Measurements from ENCODE around the gene ALKBH3. TPM values are rescaled to one million over a fixed set of nuclear protein-coding genes. Genes with fewer than 3 reads are reported as not detected.

Gene ALKBH3
- total and polyA plus RNA-seq, 3 donors from 2014 or later, result 39.9 to 45.8 (median 45.4) TPM

- Histone ChIP-seq H3K9me3 (no peaks in the 10 kb centered on the region), H3K36me3 (ENCODE audit: low read depth, missing control alignments) (no peaks in the 10 kb centered on the region), H3K4me1 (peaks cover 54% of the 10 kb centered on the region), H3K27me3 (no peaks in the 10 kb centered on the region), H3K27ac (peak overlapping the region; percentile 81 to 94), H3K4me3 (no peak overlapping the region)
- DNase-seq, result no peak
- TF ChIP-seq CTCF (IDR thresholded peaks at IDR 0.05), result no peak
- TF ChIP-seq POLR2A (IDR thresholded peaks at IDR 0.05), result no peak
- 69 to 75% methylated on average over 3 of the region's 3 CpGs for WGBS, 2 donors
- intact Hi-C loops (cut with DNase I; ENCODE audit: low total_unique reads), result no loop called here
These were observed 41.6 kb downstream of the ALKBH3 start for GRCh38 chr11:43922295-43922648.

GRCh38 chr11:43922744-43923405 is 42.2 kb downstream of the ALKBH3 start:
- TF ChIP-seq CTCF (IDR thresholded peaks at IDR 0.05) (no peak), POLR2A (IDR thresholded peaks at IDR 0.05) (no peak)
- H3K27me3 ChIP-seq, result no peaks in the 10 kb centered on the region
- DNase-seq, result no peak
- peak overlapping the region; percentile 81 to 94 for H3K27ac ChIP-seq
- no peak overlapping the region for H3K4me3 ChIP-seq
- H3K4me1 ChIP-seq, result peaks cover 60% of the 10 kb centered on the region
- no peaks in the 10 kb centered on the region for H3K36me3 ChIP-seq (ENCODE audit: low read depth, missing control alignments)
- intact Hi-C loops (cut with DNase I; ENCODE audit: low total_unique reads), result no loop called here
- no peaks in the 10 kb centered on the region for H3K9me3 ChIP-seq
- 58 to 60% methylated on average over 6 of the region's 6 CpGs for WGBS, 2 donors

- H3K4me1 ChIP-seq, result peaks cover 67% of the 10 kb centered on the region
- TF ChIP-seq CTCF (IDR thresholded peaks at IDR 0.05), result no peak
- no peak for TF ChIP-seq POLR2A (IDR thresholded peaks at IDR 0.05)
- peak; percentile 90 for DNase-seq
These were observed 42.9 kb downstream of the ALKBH3 start for GRCh38 chr11:43923406-43924111.

GRCh38 chr11:43924112-43924855 is 43.7 kb downstream of the ALKBH3 start:
- Histone ChIP-seq H3K4me1 (peaks cover 72% of the 10 kb centered on the region), H3K36me3 (ENCODE audit: low read depth, missing control alignments) (no peaks in the 10 kb centered on the region), H3K27ac (peak overlapping the region; percentile 81 to 94), H3K4me3 (no peak overlapping the region), H3K9me3 (no peaks in the 10 kb centered on the region), H3K27me3 (no peaks in the 10 kb centered on the region)
- intact Hi-C loops (cut with DNase I; ENCODE audit: low total_unique reads), result no loop called here
- TF ChIP-seq CTCF (IDR thresholded peaks at IDR 0.05), result no peak
- no peak for TF ChIP-seq POLR2A (IDR thresholded peaks at IDR 0.05)
- 79 to 80% methylated on average over 1 to 27 of the region's 27 CpGs for WGBS, 2 donors
- DNase-seq, result no peak

More at GRCh38 chr11:43923406-43924111, 42.9 kb downstream of the ALKBH3 start:
- intact Hi-C loops (cut with DNase I; ENCODE audit: low total_unique reads), result no loop called here
- WGBS, 2 donors, result 38 to 41% methylated on average over 8 of the region's 8 CpGs
- no peaks in the 10 kb centered on the region for H3K36me3 ChIP-seq (ENCODE audit: low read depth, missing control alignments)
- no peaks in the 10 kb centered on the region for H3K9me3 ChIP-seq
- peak overlapping the region; percentile 81 to 94 for H3K27ac ChIP-seq
- no peak overlapping the region for H3K4me3 ChIP-seq
- no peaks in the 10 kb centered on the region for H3K27me3 ChIP-seq

Measured in testis (tissue), 3 donors.